ENCODE results near the gene KCNAB1. TPM values are rescaled to one million over a fixed set of nuclear protein-coding genes. Genes with fewer than 3 reads are reported as not detected.

KCNAB1 gene
- total RNA-seq, 1 experiment from 2014 or later: 1.0 TPM

DNA sequence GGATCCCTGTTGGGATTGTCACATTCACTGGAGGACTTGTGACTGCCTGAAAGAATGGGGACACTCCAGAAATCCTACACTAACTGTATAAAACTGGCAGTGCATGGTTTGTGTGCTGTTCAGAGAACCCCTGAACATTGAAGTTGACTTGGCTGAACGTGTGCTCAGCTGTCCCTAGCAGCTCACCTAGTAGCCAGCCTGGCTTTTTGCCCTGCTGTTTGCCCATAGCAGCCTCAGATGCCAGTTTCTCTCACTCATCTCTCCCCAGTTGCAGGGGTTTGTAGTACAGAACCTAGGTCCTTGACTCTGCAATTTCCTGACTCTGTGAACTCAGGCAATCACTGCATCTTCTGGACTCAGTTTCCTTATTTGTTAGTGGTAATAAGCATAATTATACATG lies 63.0 kb downstream of the KCNAB1 start:
- DNase-seq (ENCODE audit: low spot score) (no peak), ATAC-seq (no peak)
- CTCF ChIA-PET: no interaction called here
- no peak overlapping the region for H3K4me3 Mint-ChIP-seq
- TF ChIP-seq CREB1 (CRISPR knock-in tag; IDR thresholded peaks at IDR 0.05) (no peak), FOXJ3 (CRISPR knock-in tag; IDR thresholded peaks at IDR 0.05; ENCODE audit: borderline replicate concordance) (no peak), ZNF138 (CRISPR knock-in tag; conservative IDR thresholded peaks at IDR 0.05) (no peak), NR2C2 (CRISPR knock-in tag; IDR thresholded peaks at IDR 0.05) (no peak), JUN (CRISPR knock-in tag; IDR thresholded peaks at IDR 0.05) (no peak)
- TF ChIP-seq, protein P1, sequence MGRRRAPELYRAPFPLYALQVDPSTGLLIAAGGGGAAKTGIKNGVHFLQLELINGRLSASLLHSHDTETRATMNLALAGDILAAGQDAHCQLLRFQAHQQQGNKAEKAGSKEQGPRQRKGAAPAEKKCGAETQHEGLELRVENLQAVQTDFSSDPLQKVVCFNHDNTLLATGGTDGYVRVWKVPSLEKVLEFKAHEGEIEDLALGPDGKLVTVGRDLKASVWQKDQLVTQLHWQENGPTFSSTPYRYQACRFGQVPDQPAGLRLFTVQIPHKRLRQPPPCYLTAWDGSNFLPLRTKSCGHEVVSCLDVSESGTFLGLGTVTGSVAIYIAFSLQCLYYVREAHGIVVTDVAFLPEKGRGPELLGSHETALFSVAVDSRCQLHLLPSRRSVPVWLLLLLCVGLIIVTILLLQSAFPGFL (CRISPR knock-in tag; IDR thresholded peaks at IDR 0.05; ENCODE audit: borderline replicate concordance): no peak
- TF ChIP-seq, protein P2, sequence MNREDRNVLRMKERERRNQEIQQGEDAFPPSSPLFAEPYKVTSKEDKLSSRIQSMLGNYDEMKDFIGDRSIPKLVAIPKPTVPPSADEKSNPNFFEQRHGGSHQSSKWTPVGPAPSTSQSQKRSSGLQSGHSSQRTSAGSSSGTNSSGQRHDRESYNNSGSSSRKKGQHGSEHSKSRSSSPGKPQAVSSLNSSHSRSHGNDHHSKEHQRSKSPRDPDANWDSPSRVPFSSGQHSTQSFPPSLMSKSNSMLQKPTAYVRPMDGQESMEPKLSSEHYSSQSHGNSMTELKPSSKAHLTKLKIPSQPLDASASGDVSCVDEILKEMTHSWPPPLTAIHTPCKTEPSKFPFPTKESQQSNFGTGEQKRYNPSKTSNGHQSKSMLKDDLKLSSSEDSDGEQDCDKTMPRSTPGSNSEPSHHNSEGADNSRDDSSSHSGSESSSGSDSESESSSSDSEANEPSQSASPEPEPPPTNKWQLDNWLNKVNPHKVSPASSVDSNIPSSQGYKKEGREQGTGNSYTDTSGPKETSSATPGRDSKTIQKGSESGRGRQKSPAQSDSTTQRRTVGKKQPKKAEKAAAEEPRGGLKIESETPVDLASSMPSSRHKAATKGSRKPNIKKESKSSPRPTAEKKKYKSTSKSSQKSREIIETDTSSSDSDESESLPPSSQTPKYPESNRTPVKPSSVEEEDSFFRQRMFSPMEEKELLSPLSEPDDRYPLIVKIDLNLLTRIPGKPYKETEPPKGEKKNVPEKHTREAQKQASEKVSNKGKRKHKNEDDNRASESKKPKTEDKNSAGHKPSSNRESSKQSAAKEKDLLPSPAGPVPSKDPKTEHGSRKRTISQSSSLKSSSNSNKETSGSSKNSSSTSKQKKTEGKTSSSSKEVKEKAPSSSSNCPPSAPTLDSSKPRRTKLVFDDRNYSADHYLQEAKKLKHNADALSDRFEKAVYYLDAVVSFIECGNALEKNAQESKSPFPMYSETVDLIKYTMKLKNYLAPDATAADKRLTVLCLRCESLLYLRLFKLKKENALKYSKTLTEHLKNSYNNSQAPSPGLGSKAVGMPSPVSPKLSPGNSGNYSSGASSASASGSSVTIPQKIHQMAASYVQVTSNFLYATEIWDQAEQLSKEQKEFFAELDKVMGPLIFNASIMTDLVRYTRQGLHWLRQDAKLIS (CRISPR knock-in tag; IDR thresholded peaks at IDR 0.05; ENCODE audit: borderline replicate concordance): no peak
- TF ChIP-seq, protein P3, sequence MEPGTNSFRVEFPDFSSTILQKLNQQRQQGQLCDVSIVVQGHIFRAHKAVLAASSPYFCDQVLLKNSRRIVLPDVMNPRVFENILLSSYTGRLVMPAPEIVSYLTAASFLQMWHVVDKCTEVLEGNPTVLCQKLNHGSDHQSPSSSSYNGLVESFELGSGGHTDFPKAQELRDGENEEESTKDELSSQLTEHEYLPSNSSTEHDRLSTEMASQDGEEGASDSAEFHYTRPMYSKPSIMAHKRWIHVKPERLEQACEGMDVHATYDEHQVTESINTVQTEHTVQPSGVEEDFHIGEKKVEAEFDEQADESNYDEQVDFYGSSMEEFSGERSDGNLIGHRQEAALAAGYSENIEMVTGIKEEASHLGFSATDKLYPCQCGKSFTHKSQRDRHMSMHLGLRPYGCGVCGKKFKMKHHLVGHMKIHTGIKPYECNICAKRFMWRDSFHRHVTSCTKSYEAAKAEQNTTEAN (CRISPR knock-in tag; IDR thresholded peaks at IDR 0.05): no peak
- H3K4me1 Mint-ChIP-seq: no peaks in the 10 kb centered on the region
- H3K9me3 Mint-ChIP-seq: no peaks in the 10 kb centered on the region
- H3K27me3 Mint-ChIP-seq (ENCODE audit: low read depth): no peaks in the 10 kb centered on the region
- H3K27ac Mint-ChIP-seq: no peak overlapping the region
- H3K36me3 Mint-ChIP-seq: no peaks in the 10 kb centered on the region
- POLR2A ChIA-PET: no interaction called here

DNA sequence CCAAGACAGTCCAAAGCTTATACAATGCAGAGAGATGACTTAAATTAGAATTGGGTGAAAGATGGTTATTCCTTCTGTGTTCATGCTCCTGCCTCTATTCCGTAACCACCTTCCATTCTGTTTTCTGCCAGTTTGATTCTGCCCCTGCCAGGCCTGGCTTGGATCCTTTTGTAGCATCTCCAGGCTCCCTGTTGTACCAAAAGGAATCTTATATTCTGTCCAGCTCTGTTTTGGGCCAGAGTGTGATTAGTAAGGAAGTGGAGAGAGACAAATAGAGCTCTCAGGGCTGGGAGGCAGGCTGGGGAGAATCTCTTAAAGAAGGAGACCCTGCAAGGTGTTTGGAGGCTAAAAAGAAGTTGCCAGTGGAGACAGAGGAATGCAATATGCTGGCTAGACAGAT lies 63.8 kb downstream of the KCNAB1 start:
- Mint-ChIP-seq H3K27ac (no peak overlapping the region), H3K27me3 (ENCODE audit: low read depth) (no peaks in the 10 kb centered on the region), H3K36me3 (no peaks in the 10 kb centered on the region), H3K9me3 (no peaks in the 10 kb centered on the region), H3K4me1 (no peaks in the 10 kb centered on the region), H3K4me3 (no peak overlapping the region)
- POLR2A ChIA-PET: no interaction called here
- DNase-seq (ENCODE audit: low spot score): no peak
- ATAC-seq: no peak
- CTCF ChIA-PET: no interaction called here
- TF ChIP-seq, protein P4, sequence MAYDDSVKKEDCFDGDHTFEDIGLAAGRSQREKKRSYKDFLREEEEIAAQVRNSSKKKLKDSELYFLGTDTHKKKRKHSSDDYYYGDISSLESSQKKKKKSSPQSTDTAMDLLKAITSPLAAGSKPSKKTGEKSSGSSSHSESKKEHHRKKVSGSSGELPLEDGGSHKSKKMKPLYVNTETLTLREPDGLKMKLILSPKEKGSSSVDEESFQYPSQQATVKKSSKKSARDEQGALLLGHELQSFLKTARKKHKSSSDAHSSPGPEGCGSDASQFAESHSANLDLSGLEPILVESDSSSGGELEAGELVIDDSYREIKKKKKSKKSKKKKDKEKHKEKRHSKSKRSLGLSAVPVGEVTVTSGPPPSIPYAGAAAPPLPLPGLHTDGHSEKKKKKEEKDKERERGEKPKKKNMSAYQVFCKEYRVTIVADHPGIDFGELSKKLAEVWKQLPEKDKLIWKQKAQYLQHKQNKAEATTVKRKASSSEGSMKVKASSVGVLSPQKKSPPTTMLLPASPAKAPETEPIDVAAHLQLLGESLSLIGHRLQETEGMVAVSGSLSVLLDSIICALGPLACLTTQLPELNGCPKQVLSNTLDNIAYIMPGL (CRISPR knock-in tag; IDR thresholded peaks at IDR 0.05): no peak
- TF ChIP-seq, protein P2 (CRISPR knock-in tag; IDR thresholded peaks at IDR 0.05; ENCODE audit: borderline replicate concordance): no peak
- TF ChIP-seq, protein P5, sequence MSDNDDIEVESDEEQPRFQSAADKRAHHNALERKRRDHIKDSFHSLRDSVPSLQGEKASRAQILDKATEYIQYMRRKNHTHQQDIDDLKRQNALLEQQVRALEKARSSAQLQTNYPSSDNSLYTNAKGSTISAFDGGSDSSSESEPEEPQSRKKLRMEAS (CRISPR knock-in tag; IDR thresholded peaks at IDR 0.05): no peak
- TF ChIP-seq, protein P6, sequence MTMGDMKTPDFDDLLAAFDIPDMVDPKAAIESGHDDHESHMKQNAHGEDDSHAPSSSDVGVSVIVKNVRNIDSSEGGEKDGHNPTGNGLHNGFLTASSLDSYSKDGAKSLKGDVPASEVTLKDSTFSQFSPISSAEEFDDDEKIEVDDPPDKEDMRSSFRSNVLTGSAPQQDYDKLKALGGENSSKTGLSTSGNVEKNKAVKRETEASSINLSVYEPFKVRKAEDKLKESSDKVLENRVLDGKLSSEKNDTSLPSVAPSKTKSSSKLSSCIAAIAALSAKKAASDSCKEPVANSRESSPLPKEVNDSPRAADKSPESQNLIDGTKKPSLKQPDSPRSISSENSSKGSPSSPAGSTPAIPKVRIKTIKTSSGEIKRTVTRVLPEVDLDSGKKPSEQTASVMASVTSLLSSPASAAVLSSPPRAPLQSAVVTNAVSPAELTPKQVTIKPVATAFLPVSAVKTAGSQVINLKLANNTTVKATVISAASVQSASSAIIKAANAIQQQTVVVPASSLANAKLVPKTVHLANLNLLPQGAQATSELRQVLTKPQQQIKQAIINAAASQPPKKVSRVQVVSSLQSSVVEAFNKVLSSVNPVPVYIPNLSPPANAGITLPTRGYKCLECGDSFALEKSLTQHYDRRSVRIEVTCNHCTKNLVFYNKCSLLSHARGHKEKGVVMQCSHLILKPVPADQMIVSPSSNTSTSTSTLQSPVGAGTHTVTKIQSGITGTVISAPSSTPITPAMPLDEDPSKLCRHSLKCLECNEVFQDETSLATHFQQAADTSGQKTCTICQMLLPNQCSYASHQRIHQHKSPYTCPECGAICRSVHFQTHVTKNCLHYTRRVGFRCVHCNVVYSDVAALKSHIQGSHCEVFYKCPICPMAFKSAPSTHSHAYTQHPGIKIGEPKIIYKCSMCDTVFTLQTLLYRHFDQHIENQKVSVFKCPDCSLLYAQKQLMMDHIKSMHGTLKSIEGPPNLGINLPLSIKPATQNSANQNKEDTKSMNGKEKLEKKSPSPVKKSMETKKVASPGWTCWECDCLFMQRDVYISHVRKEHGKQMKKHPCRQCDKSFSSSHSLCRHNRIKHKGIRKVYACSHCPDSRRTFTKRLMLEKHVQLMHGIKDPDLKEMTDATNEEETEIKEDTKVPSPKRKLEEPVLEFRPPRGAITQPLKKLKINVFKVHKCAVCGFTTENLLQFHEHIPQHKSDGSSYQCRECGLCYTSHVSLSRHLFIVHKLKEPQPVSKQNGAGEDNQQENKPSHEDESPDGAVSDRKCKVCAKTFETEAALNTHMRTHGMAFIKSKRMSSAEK (CRISPR knock-in tag; IDR thresholded peaks at IDR 0.05; ENCODE audit: borderline replicate concordance): no peak
- no peak for TF ChIP-seq TEAD4 (CRISPR knock-in tag; IDR thresholded peaks at IDR 0.05)
- no peak for TF ChIP-seq MXD4 (CRISPR knock-in tag; IDR thresholded peaks at IDR 0.05; ENCODE audit: borderline replicate concordance)
- TF ChIP-seq, protein P7, sequence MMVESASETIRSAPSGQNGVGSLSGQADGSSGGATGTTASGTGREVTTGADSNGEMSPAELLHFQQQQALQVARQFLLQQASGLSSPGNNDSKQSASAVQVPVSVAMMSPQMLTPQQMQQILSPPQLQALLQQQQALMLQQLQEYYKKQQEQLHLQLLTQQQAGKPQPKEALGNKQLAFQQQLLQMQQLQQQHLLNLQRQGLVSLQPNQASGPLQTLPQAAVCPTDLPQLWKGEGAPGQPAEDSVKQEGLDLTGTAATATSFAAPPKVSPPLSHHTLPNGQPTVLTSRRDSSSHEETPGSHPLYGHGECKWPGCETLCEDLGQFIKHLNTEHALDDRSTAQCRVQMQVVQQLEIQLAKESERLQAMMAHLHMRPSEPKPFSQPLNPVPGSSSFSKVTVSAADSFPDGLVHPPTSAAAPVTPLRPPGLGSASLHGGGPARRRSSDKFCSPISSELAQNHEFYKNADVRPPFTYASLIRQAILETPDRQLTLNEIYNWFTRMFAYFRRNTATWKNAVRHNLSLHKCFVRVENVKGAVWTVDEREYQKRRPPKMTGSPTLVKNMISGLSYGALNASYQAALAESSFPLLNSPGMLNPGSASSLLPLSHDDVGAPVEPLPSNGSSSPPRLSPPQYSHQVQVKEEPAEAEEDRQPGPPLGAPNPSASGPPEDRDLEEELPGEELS (CRISPR knock-in tag; IDR thresholded peaks at IDR 0.05): no peak
- TF ChIP-seq, protein P8, sequence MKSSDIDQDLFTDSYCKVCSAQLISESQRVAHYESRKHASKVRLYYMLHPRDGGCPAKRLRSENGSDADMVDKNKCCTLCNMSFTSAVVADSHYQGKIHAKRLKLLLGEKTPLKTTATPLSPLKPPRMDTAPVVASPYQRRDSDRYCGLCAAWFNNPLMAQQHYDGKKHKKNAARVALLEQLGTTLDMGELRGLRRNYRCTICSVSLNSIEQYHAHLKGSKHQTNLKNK (CRISPR knock-in tag; IDR thresholded peaks at IDR 0.05): no peak

Data from WTC11 (cell line).